OCI-M2 (cell line): ENCODE results near the gene CIAO2B.
"Not testable (repeated sequence)": the region's sequence is repeated elsewhere in the genome, so short reads cannot be mapped to it uniquely, and the experiment has no call there.

Experiments used
- DNase-seq: peaks from one replicate; lab custom pipeline; 2025; ENCODE audit not compliant: unreplicated experiment; lab: John Stamatoyannopoulos, UW

CIAO2B gene

DNA sequence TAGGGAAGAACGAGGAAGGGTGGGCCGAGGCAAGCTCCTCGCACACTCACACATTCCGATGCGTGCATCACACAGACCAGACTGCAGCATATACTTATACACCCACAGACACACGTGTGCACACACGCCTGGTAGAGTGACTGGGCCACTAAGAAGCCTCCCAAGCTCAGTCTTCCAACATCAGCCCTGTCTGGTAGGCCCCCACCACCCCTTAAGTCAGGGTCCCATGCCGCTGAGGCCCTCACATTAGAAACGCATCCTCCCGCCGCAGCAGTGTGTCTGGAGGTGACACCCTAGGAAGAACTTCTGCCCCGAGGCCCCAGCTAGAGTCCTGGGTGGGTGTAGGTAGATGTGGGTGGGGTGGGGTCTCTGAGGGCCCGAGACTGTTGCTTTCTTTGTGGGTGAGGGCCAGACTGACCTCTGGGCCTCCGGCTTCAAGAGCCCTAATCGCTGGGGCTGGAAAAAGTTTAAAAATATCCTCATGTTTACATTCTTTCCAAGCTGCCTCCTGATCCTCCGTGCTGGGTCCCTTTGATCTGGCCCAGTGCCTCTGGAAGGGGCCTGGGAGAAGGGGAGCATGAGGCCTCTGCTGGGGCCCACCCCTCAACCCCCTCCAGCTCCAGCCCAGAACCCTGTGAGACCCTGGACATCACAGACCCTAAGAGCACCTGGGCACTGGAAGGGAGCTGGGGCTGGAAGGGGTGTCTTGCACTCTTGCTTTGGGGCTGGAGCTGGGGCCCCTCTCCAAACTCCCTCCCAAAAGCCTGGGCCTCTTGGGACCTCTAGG is 29.2 kb downstream of the CIAO2B start:
- no peak for DNase-seq

DNA sequence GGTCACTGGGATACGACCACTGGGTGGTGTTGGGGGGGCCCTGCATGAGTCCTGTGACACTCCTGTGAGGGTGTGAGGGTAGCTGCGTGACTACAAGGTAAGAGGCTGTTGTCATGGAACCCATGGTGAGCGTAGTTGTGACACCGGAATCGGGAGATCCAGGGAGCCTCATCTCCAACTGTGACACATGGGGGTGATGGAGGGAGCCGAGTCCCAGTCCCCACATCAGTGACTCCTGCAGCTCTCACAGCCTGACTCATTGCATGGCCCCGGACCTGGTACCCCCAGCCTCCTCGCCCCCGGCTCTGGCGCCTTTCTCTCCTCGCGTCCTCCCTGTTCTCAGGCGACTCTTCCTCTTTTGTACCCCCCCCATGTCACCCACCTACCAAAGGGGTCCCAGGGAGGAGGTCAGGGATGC is 29.8 kb downstream of the CIAO2B start:
- DNase-seq = no peak

DNA sequence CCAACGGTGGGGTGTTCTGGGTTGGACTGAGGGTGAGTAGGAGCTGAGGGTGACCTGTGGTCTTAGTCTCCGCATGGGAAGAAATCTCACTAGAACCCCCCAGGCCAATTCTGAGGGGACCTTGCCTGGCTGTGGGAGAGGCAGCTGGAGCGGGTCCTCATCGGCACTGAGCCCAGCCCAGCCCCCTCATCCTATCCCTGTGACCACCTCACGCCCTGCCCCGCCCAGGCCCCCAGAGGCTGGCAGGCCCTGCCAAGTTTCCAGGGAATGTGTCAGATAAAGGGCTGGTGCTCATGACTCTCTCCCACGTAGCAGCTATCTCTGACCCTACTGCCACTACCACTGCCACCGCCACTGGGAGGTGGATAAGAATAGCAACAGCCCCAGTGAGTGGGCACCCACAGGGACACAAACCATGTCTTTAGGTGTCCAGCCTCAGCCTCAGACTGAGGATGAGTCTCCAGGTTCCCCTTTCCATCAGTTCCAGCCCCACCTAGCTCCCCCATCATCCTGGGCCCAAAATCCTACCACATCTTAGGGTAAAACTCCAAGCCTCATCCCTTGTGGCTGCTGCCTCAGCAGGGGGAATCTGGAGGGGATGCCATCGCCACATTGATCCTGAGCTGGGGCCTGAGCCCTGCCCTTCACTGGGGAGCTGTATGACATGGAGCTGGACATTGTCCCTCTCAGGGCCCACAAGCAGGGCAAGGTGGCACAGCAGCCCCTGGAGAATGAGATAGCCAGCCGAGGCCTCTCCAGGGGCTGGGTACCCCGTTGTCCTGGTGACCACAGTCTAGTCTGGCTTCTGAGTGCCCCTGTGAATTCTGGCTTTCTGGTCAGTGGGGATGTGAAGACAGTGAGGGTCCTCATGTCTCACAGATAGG is 30.4 kb downstream of the CIAO2B start:
- DNase-seq = no peak

DNA sequence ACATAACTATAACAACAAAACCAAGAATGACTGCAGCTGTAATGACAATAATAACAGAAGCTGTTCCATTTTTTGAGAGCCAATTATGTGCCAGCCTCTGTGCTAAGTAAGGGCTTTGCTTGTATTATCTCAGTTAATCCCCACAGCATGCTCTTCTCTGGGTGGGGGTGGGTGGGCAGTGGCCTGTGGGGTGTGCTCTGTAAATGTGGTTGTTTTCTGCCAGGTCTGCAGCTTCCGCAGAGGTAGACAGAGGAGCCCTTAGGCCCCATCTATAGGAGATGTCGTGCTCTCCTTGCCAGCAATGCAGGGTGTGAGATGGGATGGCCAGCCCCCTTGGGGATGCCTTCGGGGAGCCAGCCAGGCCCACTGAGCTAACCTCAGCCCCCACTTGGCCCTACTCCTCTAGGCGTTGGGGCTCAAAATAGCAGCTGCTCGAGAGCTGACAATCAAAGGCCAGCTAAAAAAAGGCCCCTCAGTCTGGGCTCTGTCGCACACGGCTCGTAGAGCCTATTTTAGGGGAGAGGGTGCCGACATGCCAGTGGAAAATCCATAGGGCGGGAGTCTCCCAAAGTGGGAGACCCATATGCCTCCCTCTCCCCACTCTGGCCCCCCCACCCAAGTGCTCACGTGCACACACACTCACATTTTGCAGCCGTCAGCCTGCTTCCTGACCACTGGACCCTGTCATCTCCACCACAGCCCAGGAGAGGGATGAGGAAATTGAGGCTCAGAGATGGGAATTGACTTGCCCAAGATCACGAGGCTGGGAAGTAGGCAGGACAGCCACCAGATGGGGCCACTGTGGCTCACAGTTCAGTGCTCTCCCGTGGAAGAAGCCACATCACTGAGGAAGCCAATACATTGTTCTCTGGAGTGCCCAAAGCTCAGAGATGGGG is 31.3 kb downstream of the CIAO2B start:
- DNase-seq = no peak

DNA sequence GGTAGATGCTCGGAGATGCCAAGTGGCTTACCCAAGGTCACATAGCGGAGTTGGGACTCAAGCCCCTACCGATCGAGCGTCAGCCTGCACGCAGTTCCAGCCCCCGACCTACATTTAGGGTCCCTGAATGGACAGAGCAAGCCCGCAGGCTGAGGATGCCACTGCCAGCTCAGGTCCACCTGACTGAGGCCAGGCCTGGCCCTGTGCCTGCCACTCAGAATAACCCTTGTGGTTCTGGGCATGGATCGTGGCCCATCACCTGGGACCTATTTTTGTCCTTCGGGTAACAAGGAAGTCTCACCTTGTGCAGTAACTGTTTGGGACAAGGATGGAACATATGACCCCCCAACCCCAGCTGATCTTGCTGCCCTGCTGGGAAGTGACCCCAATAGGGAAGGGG is 32.6 kb downstream of the CIAO2B start:
- DNase-seq = no peak

DNA sequence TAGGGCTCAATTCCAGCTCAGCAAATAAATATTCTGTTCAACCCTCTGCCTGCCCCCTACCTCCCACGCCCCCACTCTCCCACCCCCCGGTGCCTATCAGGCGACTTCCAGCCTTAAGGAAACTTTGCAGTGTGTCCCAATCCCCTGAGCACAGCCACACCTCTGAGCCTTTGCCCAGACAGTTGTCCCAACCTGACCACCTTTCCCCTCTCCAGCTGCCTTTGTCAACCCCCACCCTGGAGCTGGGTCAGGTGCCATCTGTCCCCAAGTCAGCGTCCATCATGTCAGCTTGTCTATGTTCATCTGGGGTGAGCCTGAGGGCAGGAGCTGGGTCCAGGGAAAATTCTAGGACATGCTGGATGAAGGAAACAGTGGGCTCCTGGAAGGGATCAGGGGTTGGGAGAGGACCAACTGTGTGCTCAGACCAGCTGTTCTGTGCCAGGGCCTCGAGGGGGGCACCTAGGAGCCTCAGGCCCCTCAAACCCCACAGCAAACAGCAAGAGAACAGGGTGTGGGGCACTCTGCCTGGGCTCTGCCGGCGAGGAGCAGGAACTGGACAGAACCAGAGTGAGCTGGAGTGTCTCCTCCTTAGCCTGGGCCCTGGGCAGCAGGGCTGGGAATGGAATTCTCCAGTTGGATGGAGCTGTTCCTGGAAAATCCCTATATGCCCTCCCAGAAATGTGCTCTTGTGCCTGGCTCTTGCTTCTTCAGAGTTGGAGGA is 33.3 kb downstream of the CIAO2B start:
- no peak for DNase-seq

DNA sequence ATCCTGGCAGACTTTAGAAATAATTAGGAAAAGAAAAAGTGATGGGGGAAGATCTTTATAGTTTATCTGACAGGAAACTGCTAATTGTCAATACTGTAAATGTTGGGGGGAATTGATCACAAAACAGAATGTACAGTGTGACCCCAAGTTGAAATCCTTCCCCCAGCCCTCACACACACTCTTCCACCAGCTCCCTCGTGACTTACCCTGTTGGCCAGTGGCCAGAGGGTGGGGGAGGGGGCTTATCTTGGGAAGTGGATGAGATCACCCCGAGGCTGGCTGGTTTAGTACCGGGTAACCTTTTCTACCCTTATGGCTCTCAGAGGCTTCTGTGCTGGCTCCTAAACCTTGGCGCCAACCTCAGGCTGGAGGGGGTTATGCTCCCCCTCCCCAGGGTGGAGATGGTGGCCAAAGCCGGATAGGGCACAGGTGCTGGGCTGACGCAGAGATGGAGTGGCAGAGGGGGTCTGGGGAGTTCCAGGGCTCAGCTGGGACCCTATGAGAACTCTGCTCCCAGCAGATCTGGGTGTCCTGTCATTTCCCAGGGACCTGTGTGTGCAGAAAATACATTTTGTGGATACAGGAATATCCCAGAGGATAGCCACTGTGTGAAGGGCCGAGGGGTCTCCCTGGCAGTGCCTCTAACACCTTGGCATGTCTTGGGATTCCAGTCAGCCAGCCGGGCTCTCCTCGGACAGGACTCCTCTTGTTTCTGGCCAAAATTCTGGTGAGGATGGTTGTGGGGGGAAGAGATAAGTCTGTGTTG is 34.1 kb downstream of the CIAO2B start:
- DNase-seq = no peak

DNA sequence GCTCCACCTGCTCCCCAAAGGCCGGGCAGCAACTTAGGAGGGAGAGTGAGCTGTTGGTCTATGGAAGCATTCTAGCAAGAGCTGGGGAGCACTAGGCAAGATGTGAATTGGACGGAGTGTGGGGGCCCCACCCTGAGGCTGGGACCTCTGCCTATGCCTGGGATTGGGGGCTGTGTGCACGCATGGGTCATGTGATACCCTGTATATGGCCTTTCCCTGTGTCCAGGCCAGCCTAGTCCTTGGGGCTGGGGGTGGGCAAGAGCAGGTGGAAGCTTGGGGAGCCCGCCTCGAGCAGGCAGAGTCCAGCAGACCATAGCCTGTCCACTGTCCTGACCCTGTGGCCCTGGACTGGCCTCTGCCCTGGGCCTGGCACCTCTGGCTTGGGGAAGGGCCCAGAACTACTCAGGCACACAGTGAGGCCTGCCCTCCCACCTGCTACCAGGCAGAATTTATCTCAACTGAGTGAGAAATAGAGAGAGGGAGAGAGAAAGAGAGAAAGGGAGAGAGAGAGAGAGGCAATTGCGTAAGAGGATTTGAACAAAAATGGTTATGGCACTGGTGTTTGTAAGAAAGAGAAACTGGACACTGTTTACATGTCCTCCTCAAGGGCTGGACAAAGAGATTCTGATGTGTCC is 34.8 kb downstream of the CIAO2B start:
- DNase-seq = no peak

DNA sequence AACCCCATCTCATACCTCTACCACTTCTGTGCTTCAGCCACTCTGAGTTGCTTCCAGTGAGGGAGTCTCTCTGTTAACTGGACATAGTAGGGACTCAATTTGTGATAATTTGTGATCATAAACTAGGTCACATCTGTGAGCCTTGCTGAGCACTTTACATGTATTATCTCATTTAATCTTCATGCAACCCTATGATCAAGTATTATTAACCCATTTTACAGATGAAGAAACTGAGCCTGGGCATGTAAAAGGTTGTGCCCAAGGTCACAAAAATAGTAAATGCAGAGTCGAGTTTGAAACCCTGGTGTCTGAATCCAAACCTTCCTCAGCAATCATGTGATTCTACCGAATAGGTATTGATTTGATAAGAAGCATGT is 35.3 kb downstream of the CIAO2B start:
- no peak for DNase-seq

DNA sequence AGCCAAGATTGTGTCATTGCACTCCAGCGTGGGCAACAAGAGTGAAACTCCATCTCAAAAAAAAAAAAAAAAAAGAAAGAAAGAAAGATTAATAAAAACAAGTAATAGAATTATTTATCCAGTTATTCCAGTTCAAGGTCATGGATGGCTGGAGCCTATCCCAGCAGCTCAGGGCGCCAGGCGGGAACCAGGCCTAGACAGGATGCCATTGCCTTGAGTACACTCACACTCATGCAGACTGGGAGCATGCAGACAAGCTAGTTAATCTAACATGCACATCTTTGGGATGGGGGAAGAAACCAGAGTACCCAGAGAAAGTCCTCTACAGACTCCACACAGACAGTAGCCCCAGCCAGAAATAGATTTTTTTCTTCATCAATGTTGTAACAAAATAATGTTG is 36.0 kb downstream of the CIAO2B start:
- no peak for DNase-seq

DNA sequence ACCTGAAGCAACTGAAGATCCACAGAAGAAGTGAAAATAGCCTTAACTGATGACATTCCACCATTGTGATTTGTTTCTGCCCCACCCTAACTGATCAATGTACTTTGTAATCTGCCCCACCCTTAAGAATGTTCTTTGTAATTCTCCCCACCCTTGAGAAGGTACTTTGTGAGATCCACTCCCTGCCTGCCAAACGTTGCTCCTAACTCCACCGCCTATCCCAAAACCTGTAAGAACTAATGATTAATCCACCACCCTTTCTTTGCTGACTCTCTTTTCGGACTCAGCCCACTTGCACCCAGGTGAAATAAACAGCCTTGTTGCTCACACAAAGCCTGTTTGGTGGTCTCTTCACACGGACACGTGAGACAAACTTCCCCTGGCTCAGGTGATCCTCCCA is 37.5 kb downstream of the CIAO2B start:
- DNase-seq = not testable (repeated sequence)

DNA sequence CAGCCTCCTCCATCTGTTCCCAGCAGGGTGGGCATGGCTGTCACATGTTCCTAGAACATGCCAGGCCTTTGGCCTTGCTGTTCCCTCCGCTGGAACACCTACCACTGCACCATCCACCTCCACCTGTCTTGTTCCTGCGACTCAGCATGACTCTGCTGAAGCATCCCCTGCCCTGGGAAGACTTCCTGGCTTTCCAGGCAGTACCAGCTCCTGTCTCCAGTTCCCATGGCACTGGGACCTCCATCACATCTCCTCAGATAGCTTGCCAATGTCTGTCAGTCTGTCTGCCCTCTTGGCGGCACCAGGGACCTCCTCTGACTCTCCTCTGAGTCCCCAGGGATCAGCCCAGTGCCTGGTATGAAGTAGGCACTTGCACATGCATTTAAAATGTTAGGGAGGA is 38.2 kb downstream of the CIAO2B start:
- DNase-seq = no peak

DNA sequence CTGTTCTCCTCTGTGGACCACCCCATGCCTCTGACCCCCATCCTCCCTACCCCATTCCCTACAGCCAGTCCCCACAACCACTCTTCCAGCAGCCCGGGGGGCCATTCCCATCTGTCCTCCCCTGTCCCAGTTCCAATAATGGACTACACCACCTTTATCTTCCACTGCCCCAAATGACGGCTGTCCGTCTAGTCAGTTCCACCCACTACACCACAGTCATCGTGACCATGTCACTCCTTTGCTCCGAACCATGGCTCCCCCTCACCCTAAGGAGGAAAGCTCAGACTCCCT is 38.6 kb downstream of the CIAO2B start:
- no peak for DNase-seq

DNA sequence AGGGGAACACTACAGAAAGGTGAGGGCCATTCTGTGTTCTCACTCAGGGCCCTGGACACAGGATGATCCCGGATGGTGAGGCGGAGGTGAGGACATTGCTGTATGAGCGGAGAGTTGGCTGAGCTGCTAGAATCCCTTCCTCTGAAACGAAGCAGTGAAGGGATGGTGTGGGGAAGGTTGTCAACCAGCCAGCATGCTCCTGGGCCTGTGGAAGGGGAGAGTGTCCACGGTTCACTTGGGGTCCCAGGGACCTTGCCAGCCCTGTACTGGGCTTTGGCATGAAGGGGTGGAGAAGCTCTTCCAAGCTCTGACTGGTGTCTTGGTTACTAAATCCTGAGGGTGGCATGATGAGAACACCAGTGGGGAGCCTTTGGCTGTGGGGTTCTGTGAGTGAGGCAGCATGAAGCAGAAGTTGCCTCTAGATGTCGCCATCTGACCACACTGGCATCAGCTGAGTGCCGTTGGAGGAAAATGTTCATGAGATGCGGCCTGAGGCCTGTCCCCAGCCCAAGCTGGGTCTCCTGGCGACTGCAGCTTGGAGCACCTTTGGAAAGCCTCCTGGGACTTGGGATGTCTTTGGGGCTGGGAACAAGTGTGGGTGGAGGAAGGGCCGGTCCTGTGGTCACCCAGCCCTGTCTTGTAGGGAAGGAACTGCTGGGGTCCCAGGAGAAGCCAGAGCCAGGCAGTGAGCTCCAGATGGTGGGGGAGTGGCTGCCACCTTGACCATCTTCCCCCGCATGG is 39.1 kb downstream of the CIAO2B start:
- no peak for DNase-seq

DNA sequence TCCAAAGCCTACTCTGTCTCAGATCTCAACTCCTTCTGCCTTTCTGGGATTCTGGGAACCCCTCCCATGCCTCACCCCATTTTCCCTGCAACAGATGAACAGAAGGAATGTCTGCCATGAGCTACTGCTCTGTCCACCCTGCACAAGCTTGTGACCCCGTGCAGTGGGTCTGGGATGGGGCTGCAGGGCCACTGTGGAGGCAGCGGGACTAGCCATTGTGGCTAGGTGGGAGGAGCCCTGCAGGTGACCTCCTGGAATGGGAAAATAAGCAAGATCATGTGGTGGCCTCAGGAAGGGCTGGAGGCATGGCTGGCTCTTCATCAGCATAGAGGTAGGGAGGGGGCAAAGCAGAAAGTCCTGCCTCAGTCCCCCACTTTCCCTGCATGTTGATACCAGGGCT is 40.1 kb downstream of the CIAO2B start:
- no peak for DNase-seq

DNA sequence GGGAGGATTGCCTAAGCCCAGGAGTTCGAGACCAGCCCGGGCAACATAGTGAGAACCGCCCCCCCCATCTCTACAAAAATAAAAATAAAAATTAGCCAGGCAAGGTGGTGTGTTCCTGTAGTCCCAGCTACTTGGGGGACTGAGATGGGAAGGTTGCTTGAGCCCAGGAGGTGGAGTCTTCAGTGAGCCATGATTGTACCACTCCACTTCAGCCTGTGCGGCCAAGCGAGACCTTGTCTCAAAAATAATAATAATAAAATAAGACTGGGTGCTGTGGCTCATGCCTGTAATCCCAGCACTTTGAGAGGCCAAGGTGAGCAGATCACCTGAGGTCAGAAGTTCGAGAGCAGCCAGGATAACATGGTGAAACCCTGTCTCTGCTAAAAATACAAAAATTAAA is 42.4 kb downstream of the CIAO2B start:
- no peak for DNase-seq

DNA sequence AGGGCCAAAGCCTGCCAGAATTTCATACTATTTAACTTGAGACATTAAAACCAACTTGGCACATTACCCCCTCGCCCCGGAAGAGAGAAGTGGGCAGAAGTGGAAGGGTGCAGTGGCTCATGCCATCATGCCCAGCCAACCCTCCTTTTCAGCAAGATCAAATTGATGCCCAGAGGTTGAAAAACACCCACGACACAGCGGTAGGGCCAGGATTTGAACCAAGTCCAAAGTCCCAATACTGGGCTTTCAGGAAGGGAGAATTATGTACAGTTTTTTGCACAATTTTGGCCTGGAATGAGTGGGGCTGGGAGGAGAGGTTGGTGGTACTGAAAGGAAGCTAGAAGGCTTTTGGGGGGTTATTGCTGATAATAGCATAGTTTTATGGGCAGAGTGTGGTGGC is 42.8 kb downstream of the CIAO2B start:
- DNase-seq = no peak

DNA sequence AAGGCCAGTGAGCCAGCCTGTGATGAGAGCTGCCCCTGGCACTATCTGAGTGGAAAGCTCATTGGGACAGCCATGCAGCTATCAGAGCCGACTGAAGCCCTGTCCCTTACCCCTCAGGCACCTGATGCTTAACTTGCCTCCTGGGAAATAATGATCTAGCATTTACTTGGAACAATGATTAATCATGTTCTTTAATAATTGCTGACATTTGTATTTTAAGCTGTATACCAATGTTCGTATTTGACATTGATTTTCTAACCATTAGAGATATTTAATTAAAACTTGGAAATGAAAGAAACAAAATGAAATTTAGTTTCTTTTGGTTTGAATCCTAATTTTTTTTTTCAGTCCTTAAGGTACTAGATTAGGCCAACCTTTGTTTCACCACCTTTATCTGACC is 43.4 kb downstream of the CIAO2B start:
- DNase-seq = no peak

DNA sequence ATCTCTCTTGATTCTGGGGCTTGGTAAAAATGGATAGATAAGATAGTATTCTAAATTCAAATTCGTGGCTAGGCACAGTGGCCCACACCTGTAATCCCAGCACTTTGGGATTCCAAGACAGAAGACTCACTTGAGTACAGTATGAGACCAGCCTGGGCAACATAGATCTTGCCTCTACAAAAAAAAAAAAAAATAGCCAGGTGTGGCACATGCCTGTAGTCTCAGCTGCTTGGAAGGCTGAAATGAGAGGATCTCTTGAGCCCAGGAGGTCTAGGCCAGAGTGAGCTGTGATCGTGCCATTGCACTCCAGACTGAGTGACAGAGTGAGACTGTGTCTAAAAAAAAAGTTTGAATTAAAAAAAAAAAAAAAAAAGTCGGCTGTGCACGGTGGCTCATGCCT is 44.6 kb downstream of the CIAO2B start:
- DNase-seq = no peak
